IMR-90 (cell line): ENCODE measurements around the gene RFX2. TPM values are rescaled to one million over a fixed set of nuclear protein-coding genes. Genes with fewer than 3 reads are reported as not detected.

Source experiments
- ATAC-seq: fragments of 200-7000 bp; cut with Tn5 transposase; 2 replicates; pipeline ENCODE4 v1.9.1; 2020; ENCODE audit warnings: low read depth, mild to moderate bottlenecking, moderate library complexity
- BruUV-seq: library from RNA; stranded (reverse); fragments of 400-500 nt; replicated peaks from 2 replicates; lab custom pipeline; 2021; lab: Mats Ljungman, UMichigan
- CTCF ChIA-PET: fragments of 300-600 bp; formaldehyde crosslinking; extraction: SDS; loops from one replicate; lab custom pipeline; 2021; ENCODE audit warnings: antibody characterized with exemption; lab: Yijun Ruan, JAX
- POLR2A ChIA-PET: fragments of 300-600 bp; sonication (Branson Sonifier 250); formaldehyde crosslinking; loops from one replicate; lab custom pipeline; 2022; ENCODE audit warnings: antibody characterized with exemption; ENCODE audit not compliant: unreplicated experiment; lab: Charles Lee
- DNase-seq: peaks from one replicate; pipeline ENCODE4 v3.0.0; 2013
- H2AFZ ChIP-seq: replicated peaks from 2 replicates; pipeline ENCODE3; 2013; ENCODE audit warnings: low read length, mild to moderate bottlenecking; ENCODE audit not compliant: poor library complexity
- H2AK5ac ChIP-seq: 2 replicates; pipeline ENCODE4 v1.6.1; 2013; ENCODE audit warnings: low read depth, low read length, inconsistent platforms
- H2AK9ac ChIP-seq: replicated peaks from 2 replicates; pipeline ENCODE3; 2013; ENCODE audit warnings: mild to moderate bottlenecking, low read depth, low read length, moderate library complexity; ENCODE audit not compliant: poor library complexity
- H2BK120ac ChIP-seq: 2 replicates; pipeline ENCODE4 v1.6.1; 2013; ENCODE audit warnings: low read depth, low read length, inconsistent platforms
- H2BK15ac ChIP-seq: 3 replicates; pipeline ENCODE4 v1.6.1; 2013; ENCODE audit warnings: low read depth, low read length, inconsistent platforms
- H2BK20ac ChIP-seq: 2 replicates; pipeline ENCODE4 v1.6.1; 2013; ENCODE audit warnings: low read depth, mild to moderate bottlenecking, inconsistent platforms, low read length, moderate library complexity
- H2BK5ac ChIP-seq: 2 replicates; pipeline ENCODE4 v1.6.1; 2013; ENCODE audit warnings: mild to moderate bottlenecking, low read depth, low read length, inconsistent platforms; ENCODE audit not compliant: poor library complexity, severe bottlenecking
- H3K14ac ChIP-seq: replicated peaks from 2 replicates; pipeline ENCODE4 v1.6.1; 2013; ENCODE audit warnings: low read depth, low read length, inconsistent platforms
- H3K18ac ChIP-seq: 2 replicates; pipeline ENCODE4 v1.6.1; 2013; ENCODE audit warnings: low read depth, low read length, control low read depth
- H3K23ac ChIP-seq: 2 replicates; pipeline ENCODE4 v1.6.1; 2013; ENCODE audit warnings: low read depth, low read length, inconsistent platforms
- H3K27ac ChIP-seq: 2 replicates; pipeline ENCODE4 v1.5.1; 2013; ENCODE audit warnings: mild to moderate bottlenecking, control low read depth, low read length; ENCODE audit not compliant: insufficient read depth
- H3K27me3 ChIP-seq: 2 replicates; pipeline ENCODE4 v1.6.1; 2013; ENCODE audit warnings: low read length; ENCODE audit not compliant: control insufficient read depth, insufficient read depth
- H3K36me3 ChIP-seq: 2 replicates; pipeline ENCODE4 v1.6.1; 2013; ENCODE audit warnings: low read length, mixed read lengths; ENCODE audit not compliant: control insufficient read depth, insufficient read depth
- H3K4ac ChIP-seq: 2 replicates; pipeline ENCODE4 v1.6.1; 2013; ENCODE audit warnings: low read depth, low read length, inconsistent platforms
- H3K4me1 ChIP-seq: 2 replicates; pipeline ENCODE4 v1.6.1; 2013; ENCODE audit warnings: low read length, mixed read lengths; ENCODE audit not compliant: control insufficient read depth, insufficient read depth
- H3K4me2 ChIP-seq: 2 replicates; pipeline ENCODE4 v1.6.1; 2013; ENCODE audit warnings: low read depth, mild to moderate bottlenecking, control low read depth, low read length, moderate library complexity
- H3K4me3 ChIP-seq: 2 replicates; pipeline ENCODE4 v1.5.1; 2013; ENCODE audit warnings: low read depth, mild to moderate bottlenecking, control low read depth, low read length, moderate library complexity; ENCODE audit not compliant: insufficient read depth
- H3K56ac ChIP-seq: 2 replicates; pipeline ENCODE4 v1.6.1; 2013; ENCODE audit warnings: low read length, inconsistent platforms; ENCODE audit not compliant: insufficient read depth; ENCODE audit errors: extremely low read depth
- H3K79me1 ChIP-seq, 2 experiments: 2 replicates each; pipeline ENCODE4 v1.6.1; 2013; ENCODE audit warnings: low read length in 2 of 2, inconsistent platforms in 1 of 2, low read depth in 1 of 2
- H3K9ac ChIP-seq: 2 replicates; pipeline ENCODE4 v1.6.1; 2013; ENCODE audit warnings: low read depth, low read length, control low read depth
- H3K9me1 ChIP-seq: 2 replicates; pipeline ENCODE4 v1.6.1; 2013; ENCODE audit warnings: low read length, inconsistent platforms; ENCODE audit not compliant: insufficient read depth
- H3K9me3 ChIP-seq: 2 replicates; pipeline ENCODE4 v1.6.1; 2013; ENCODE audit warnings: low read length; ENCODE audit not compliant: control insufficient read depth, insufficient read depth
- H4K20me1 ChIP-seq: 2 replicates; pipeline ENCODE4 v1.6.1; 2013; ENCODE audit warnings: low read length, inconsistent platforms; ENCODE audit not compliant: insufficient read depth
- H4K5ac ChIP-seq: 2 replicates; pipeline ENCODE4 v1.6.1; 2013; ENCODE audit warnings: mild to moderate bottlenecking, low read depth, low read length, control low read depth
- H4K8ac ChIP-seq, 2 experiments: 2 replicates each; pipeline ENCODE4 v1.6.1; 2013; ENCODE audit warnings: low read depth in 2 of 2, low read length in 2 of 2, control low read depth in 1 of 2, inconsistent platforms in 1 of 2
- H4K91ac ChIP-seq: 2 replicates; pipeline ENCODE4 v1.6.1; 2013; ENCODE audit warnings: low read depth, low read length, inconsistent platforms; ENCODE audit not compliant: insufficient read depth
- CEBPB ChIP-seq: IDR thresholded peaks from 2 replicates; pipeline ENCODE4 v1.6.1; 2012; ENCODE audit warnings: low read depth, low read length, improper control_type of control experiment
- CHD1 ChIP-seq: IDR thresholded peaks from 2 replicates; pipeline ENCODE4 v1.6.1; 2012; ENCODE audit warnings: low read depth, low read length, improper control_type of control experiment
- MAZ ChIP-seq: IDR thresholded peaks from 2 replicates; pipeline ENCODE4 v1.6.1; 2012; ENCODE audit warnings: low read depth, mild to moderate bottlenecking, low read length, improper control_type of control experiment, moderate library complexity, borderline replicate concordance
- MXI1 ChIP-seq: IDR thresholded peaks from 2 replicates; pipeline ENCODE4 v1.6.1; 2012; ENCODE audit warnings: low read depth, mild to moderate bottlenecking, low read length, moderate library complexity, borderline replicate concordance
- NFE2L2 ChIP-seq: fragments of 150-350 bp; IDR thresholded peaks from 2 replicates; pipeline ENCODE4 v1.6.1; 2016; ENCODE audit warnings: low read depth, mild to moderate bottlenecking, low read length
- SMC3 ChIP-seq: fragments of 150-350 bp; IDR thresholded peaks from 2 replicates; pipeline ENCODE4 v1.6.1; 2016; ENCODE audit warnings: low read depth, mild to moderate bottlenecking, antibody characterized with exemption, low read length, moderate library complexity
- USF2 ChIP-seq: fragments of 150-350 bp; IDR thresholded peaks from 2 replicates; pipeline ENCODE4 v1.6.1; 2017; ENCODE audit warnings: mild to moderate bottlenecking, antibody characterized with exemption, low read length, low read depth
- WGBS, 2 experiments: methylation state at CpG; one replicate each; pipeline versions ENCODE4 v1.1.5 to v1.1.7; 2013; ENCODE audit warnings: missing lambda C conversion rate in 2 of 2; ENCODE audit not compliant: insufficient read length in 1 of 2; ENCODE audit errors: extremely low coverage in 2 of 2; 5-methylcytosine and 5-hydroxymethylcytosine counted together
- dilution Hi-C: fragments of 300-500 bp; cut with HindIII; formaldehyde crosslinking; loops from one replicate; pipeline ENCODE4 v1.14.3; 2018; ENCODE audit warnings: low sequenced_read_pairs; ENCODE audit not compliant: unreplicated experiment
- in situ Hi-C: fragments of 300-500 bp; cut with MboI; formaldehyde crosslinking; loops from 3 replicates; pipeline ENCODE4 v1.14.3; 2019; ENCODE audit warnings: low sequenced_read_pairs, inconsistent platforms, mixed read lengths
- intact Hi-C: fragments of 100-400 bp; cut with micrococcal nuclease; formaldehyde crosslinking; loops from 2 replicates; pipeline ENCODE4 v1.10.0; 2022
- polyA plus RNA-seq, 3 experiments: library from polyadenylated mRNA; depleted of rRNA; stranded (reverse); fragments of >200 nt; gene quantifications; 2 replicates each; pipeline ENCODE4 v1.2.3, GENCODE V29; 2012; ENCODE audit warnings: low replicate concordance in 1 of 3
- total RNA-seq: library from RNA; depleted of rRNA; stranded (reverse); fragments of >200 nt; gene quantifications from 2 replicates; pipeline ENCODE4 v1.2.3, GENCODE V29; 2012
- TF ChIP-seq, protein P1 (sequence below): fragments of 150-350 bp; IDR thresholded peaks from 2 replicates; pipeline ENCODE4 v1.6.1; 2016; ENCODE audit warnings: low read depth, mild to moderate bottlenecking, low read length, moderate library complexity, borderline replicate concordance

Gene RFX2
- total and polyA plus RNA-seq, 2 of the 4 experiments (the other 2 are of a cell fraction): 2.2 to 4.9 TPM

GRCh38 chr19:6101291-6101825 lies 8.9 kb downstream of the RFX2 start:
- H4K5ac ChIP-seq: peak overlapping the region; percentile 39; the same call in 1 of the 2 replicates
- peak overlapping the region; percentile 50; the same call in 1 of the 2 replicates for H3K18ac ChIP-seq
- no peak overlapping the region for H2AK9ac ChIP-seq
- no peaks in the 10 kb centered on the region for H3K27me3 ChIP-seq
- POLR2A ChIA-PET: no interaction called here
- no peak overlapping the region for H2AK5ac ChIP-seq
- dilution Hi-C loops (no loop called here), in situ Hi-C loops (no loop called here), intact Hi-C loops (no loop called here)
- H3K4me3 ChIP-seq: no peak overlapping the region
- no peak overlapping the region for H3K4ac ChIP-seq
- H2BK120ac ChIP-seq: no peak overlapping the region
- H2BK15ac ChIP-seq: no peak overlapping the region
- no peak overlapping the region for H3K23ac ChIP-seq
- H2BK20ac ChIP-seq: no peak overlapping the region
- H4K8ac ChIP-seq: no peak overlapping the region; a peak in 1 of 4 replicates
- peak overlapping the region; percentile 13; the same call in 1 of the 2 replicates for H3K27ac ChIP-seq
- no peak overlapping the region for H2BK5ac ChIP-seq
- H3K9me1 ChIP-seq: peaks cover 13% of the 10 kb centered on the region
- H3K56ac ChIP-seq: no peak overlapping the region
- peaks cover 17% of the 10 kb centered on the region for H3K4me1 ChIP-seq
- no peaks in the 10 kb centered on the region for H3K36me3 ChIP-seq
- no peak overlapping the region for H2AFZ ChIP-seq
- no peak for TF ChIP-seq USF2
- no peak for TF ChIP-seq SMC3
- no peak for TF ChIP-seq NFE2L2
- TF ChIP-seq CEBPB: no peak
- TF ChIP-seq, protein P1, sequence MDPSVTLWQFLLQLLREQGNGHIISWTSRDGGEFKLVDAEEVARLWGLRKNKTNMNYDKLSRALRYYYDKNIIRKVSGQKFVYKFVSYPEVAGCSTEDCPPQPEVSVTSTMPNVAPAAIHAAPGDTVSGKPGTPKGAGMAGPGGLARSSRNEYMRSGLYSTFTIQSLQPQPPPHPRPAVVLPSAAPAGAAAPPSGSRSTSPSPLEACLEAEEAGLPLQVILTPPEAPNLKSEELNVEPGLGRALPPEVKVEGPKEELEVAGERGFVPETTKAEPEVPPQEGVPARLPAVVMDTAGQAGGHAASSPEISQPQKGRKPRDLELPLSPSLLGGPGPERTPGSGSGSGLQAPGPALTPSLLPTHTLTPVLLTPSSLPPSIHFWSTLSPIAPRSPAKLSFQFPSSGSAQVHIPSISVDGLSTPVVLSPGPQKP: no peak
- TF ChIP-seq MAZ: no peak
- no peak for TF ChIP-seq CHD1
- no peak for TF ChIP-seq MXI1
- no TSS peak for BruUV-seq
- no peak overlapping the region for H3K4me2 ChIP-seq
- WGBS, 2 experiments: no CpG with 5 or more reads among the region's 3 CpGs
- DNase-seq: no peak
- CTCF ChIA-PET: interaction anchor here (0.9 to 1.2 kb wide), 2 partner anchors 9 to 32 kb away, joined by 3 to 4 read pairs; no protein-coding TSS in a partner anchor
- no peaks in the 10 kb centered on the region for H3K9me3 ChIP-seq
- peaks cover 30 to 33% of the 10 kb centered on the region in 2 experiments for H3K79me1 ChIP-seq
- H4K20me1 ChIP-seq: no peaks in the 10 kb centered on the region
- H3K9ac ChIP-seq: no peak overlapping the region
- H4K91ac ChIP-seq: peak overlapping the region; percentile 17; the same call in 1 of the 2 replicates
- H3K14ac ChIP-seq: no peak overlapping the region
- no peak for ATAC-seq
